ENCODE results near the gene SCYGR8. TPM values are rescaled to one million over a fixed set of nuclear protein-coding genes. Genes with fewer than 3 reads are reported as not detected.

The SCYGR8 gene
- total and polyA plus RNA-seq, 11 donors = not detected

- intact Hi-C loops (cut with DNase I) = no loop called here
- Histone ChIP-seq H3K27me3 (peaks cover 0 to 4% (median 0%) of the 10 kb centered on the region in 9 donors), H3K36me3 (no peaks in the 10 kb centered on the region), H3K4me3 (peak overlapping the region in 1 of 12 donors; percentile 42), H3K27ac (peak overlapping the region in 1 of 12 donors; percentile 85), H3K9me3 (no peaks in the 10 kb centered on the region), H3K4me1 (peaks cover 0 to 4% (median 0%) of the 10 kb centered on the region in 12 donors)
- no peak for DNase-seq
- WGBS, 4 donors = 78 to 83% (median 81%) methylated on average over 12 of the region's 12 CpGs
- TF ChIP-seq POLR2A (IDR thresholded peaks at IDR 0.05) (no peak), CTCF (IDR thresholded peaks at IDR 0.05) (no peak)
- peak in 1 of 4 donors; percentile 34 for ATAC-seq
Measured at GRCh38 chr2:227783404-227784138, 37.9 kb downstream of the SCYGR8 start.

- Histone ChIP-seq H3K27ac (no peak overlapping the region), H3K36me3 (no peaks in the 10 kb centered on the region), H3K27me3 (peaks cover 0 to 8% (median 0%) of the 10 kb centered on the region in 9 donors), H3K4me1 (peaks cover 0 to 4% (median 0%) of the 10 kb centered on the region in 12 donors), H3K4me3 (no peak overlapping the region), H3K9me3 (no peaks in the 10 kb centered on the region)
- TF ChIP-seq CTCF (IDR thresholded peaks at IDR 0.05) = no peak
- no peak for TF ChIP-seq POLR2A (IDR thresholded peaks at IDR 0.05)
- WGBS, 4 donors = 11 to 25% (median 15%) methylated on average over 1 of the region's 1 CpG
- no peak for ATAC-seq
- DNase-seq = no peak
- intact Hi-C loops (cut with DNase I) = no loop called here
Measured at GRCh38 chr2:227785293-227785692, 39.6 kb downstream of the SCYGR8 start.

GRCh38 chr2:227788561-227789018 lies 42.9 kb downstream of the SCYGR8 start:
- TF ChIP-seq POLR2A (IDR thresholded peaks at IDR 0.05) (no peak), CTCF (IDR thresholded peaks at IDR 0.05) (no peak)
- no peaks in the 10 kb centered on the region for H3K9me3 ChIP-seq
- DNase-seq = no peak
- no peak for ATAC-seq
- no peaks in the 10 kb centered on the region for H3K36me3 ChIP-seq
- no peaks in the 10 kb centered on the region for H3K4me1 ChIP-seq
- 69 to 73% (median 71%) methylated on average over 4 of the region's 4 CpGs for WGBS, 4 donors
- H3K27ac ChIP-seq = no peak overlapping the region
- H3K4me3 ChIP-seq = no peak overlapping the region
- intact Hi-C loops (cut with DNase I) = no loop called here
- H3K27me3 ChIP-seq = peaks cover 0 to 8% (median 0%) of the 10 kb centered on the region in 9 donors

- Histone ChIP-seq H3K9me3 (no peaks in the 10 kb centered on the region), H3K36me3 (no peaks in the 10 kb centered on the region), H3K4me3 (no peak overlapping the region), H3K27me3 (peaks cover 0 to 8% (median 0%) of the 10 kb centered on the region in 9 donors), H3K4me1 (no peaks in the 10 kb centered on the region), H3K27ac (no peak overlapping the region)
- no peak for TF ChIP-seq CTCF (IDR thresholded peaks at IDR 0.05)
- TF ChIP-seq POLR2A (IDR thresholded peaks at IDR 0.05) = no peak
- WGBS, 4 donors = 65 to 76% (median 71%) methylated on average over 4 of the region's 4 CpGs
- ATAC-seq (no peak), DNase-seq (no peak)
- intact Hi-C loops (cut with DNase I) = no loop called here
Measured at GRCh38 chr2:227789803-227790202, 44.1 kb downstream of the SCYGR8 start.
